Jurkat, Clone E6-1 (cell line): ENCODE data around the gene NRP2.

Experiments
- DNase-seq: peaks from one replicate; pipeline ENCODE4 v3.0.0-alpha.2; 2011; ENCODE audit warnings: low read depth, low spot score
- H3K4me3 ChIP-seq: 2 replicates; pipeline ENCODE4 v1.5.1; 2011; ENCODE audit warnings: mild to moderate bottlenecking, low read length, control low read depth, moderate library complexity

The NRP2 gene

GRCh38 chr2:205656941-205657340 lies 25.4 kb upstream of the NRP2 start:
- DNase-seq = no peak
- no peak overlapping the region for H3K4me3 ChIP-seq

GRCh38 chr2:205657579-205657978 lies 24.7 kb upstream of the NRP2 start:
- no peak overlapping the region for H3K4me3 ChIP-seq
- no peak for DNase-seq

- no peak for DNase-seq
- H3K4me3 ChIP-seq = no peak overlapping the region
These were observed 24.2 kb upstream of the NRP2 start for GRCh38 chr2:205658068-205658467.

- no peak overlapping the region for H3K4me3 ChIP-seq
- no peak for DNase-seq
These were observed 23.7 kb upstream of the NRP2 start for GRCh38 chr2:205658572-205658971.

GRCh38 chr2:205659922-205660321 lies 22.4 kb upstream of the NRP2 start:
- peak; percentile 5 for DNase-seq
- H3K4me3 ChIP-seq = no peak overlapping the region

GRCh38 chr2:205660521-205661124 lies 21.7 kb upstream of the NRP2 start:
- DNase-seq = peak; percentile 68
- H3K4me3 ChIP-seq = no peak overlapping the region

- no peak for DNase-seq
- no peak overlapping the region for H3K4me3 ChIP-seq
These were observed 21.0 kb upstream of the NRP2 start for GRCh38 chr2:205661281-205661680.

- no peak for DNase-seq
- H3K4me3 ChIP-seq = no peak overlapping the region
These were observed 19.9 kb upstream of the NRP2 start for GRCh38 chr2:205662206-205662965.

- DNase-seq = no peak
- H3K4me3 ChIP-seq = no peak overlapping the region
These were observed 16.5 kb upstream of the NRP2 start for GRCh38 chr2:205665791-205666190.

GRCh38 chr2:205670292-205670691 lies 12.0 kb upstream of the NRP2 start:
- DNase-seq = no peak
- no peak overlapping the region for H3K4me3 ChIP-seq

- DNase-seq = no peak
- no peak overlapping the region for H3K4me3 ChIP-seq
These were observed 9.0 kb upstream of the NRP2 start for GRCh38 chr2:205673312-205673711.

GRCh38 chr2:205675861-205676516 lies 6.3 kb upstream of the NRP2 start:
- no peak overlapping the region for H3K4me3 ChIP-seq
- DNase-seq = peak; percentile 8

GRCh38 chr2:205678541-205679142 lies 3.7 kb upstream of the NRP2 start:
- no peak for DNase-seq
- no peak overlapping the region for H3K4me3 ChIP-seq

- no peak overlapping the region for H3K4me3 ChIP-seq
- DNase-seq = no peak
These were observed 2.8 kb upstream of the NRP2 start for GRCh38 chr2:205679410-205680009.

GRCh38 chr2:205680067-205680466 lies 2.2 kb upstream of the NRP2 start:
- no peak overlapping the region for H3K4me3 ChIP-seq
- DNase-seq = peak; percentile 55

- H3K4me3 ChIP-seq = no peak overlapping the region
- DNase-seq = no peak
These were observed 1.4 kb upstream of the NRP2 start for GRCh38 chr2:205680903-205681302.

GRCh38 chr2:205681401-205682238 lies 681 bp upstream of the NRP2 start:
- no peak for DNase-seq
- no peak overlapping the region for H3K4me3 ChIP-seq

- no peak overlapping the region for H3K4me3 ChIP-seq
- no peak for DNase-seq
These were observed 735 bp downstream of the NRP2 start for GRCh38 chr2:205682971-205683501.
